Measurements from ENCODE around the gene TNFSF13.
"Not testable (repeated sequence)": the region's sequence is repeated elsewhere in the genome, so short reads cannot be mapped to it uniquely, and the experiment has no call there.

Gene TNFSF13

GRCh38 chr17:7589891-7590691 is 31.5 kb downstream of the TNFSF13 start, which contains the start of gene SOX15:
Gene SOX15, minus strand, starts transcription at chr17:7590094. Its CDS starts 418 bp downstream, at chr17:7589676.
- DNase-seq (ENCODE audit: low read depth, low spot score) = no peak

- DNase-seq (ENCODE audit: low read depth, low spot score) = no peak
Measured at GRCh38 chr17:7590743-7591142, 32.2 kb downstream of the TNFSF13 start.

- DNase-seq (ENCODE audit: low read depth, low spot score) = no peak
Measured at GRCh38 chr17:7591596-7591995, 33.0 kb downstream of the TNFSF13 start.

GRCh38 chr17:7592422-7593021 is 34.0 kb downstream of the TNFSF13 start:
- no peak for DNase-seq (ENCODE audit: low read depth, low spot score)

GRCh38 chr17:7593296-7593695 is 34.7 kb downstream of the TNFSF13 start:
- no peak for DNase-seq (ENCODE audit: low read depth, low spot score)

GRCh38 chr17:7597561-7597960 is 39.0 kb downstream of the TNFSF13 start:
- DNase-seq (ENCODE audit: low read depth, low spot score) = not testable (repeated sequence)

- DNase-seq (ENCODE audit: low read depth, low spot score) = no peak
Measured at GRCh38 chr17:7606280-7606679, 47.7 kb downstream of the TNFSF13 start.

GRCh38 chr17:7610641-7611040 is 52.1 kb downstream of the TNFSF13 start:
- no peak for DNase-seq (ENCODE audit: low read depth, low spot score)
